Liver (tissue), 3 donors: ENCODE results near the gene TFB1M.
A peak's percentile ranks its signal among the peaks of the same experiment; 100 is the strongest.

Source experiments
- TAF1 ChIP-seq: conservative IDR thresholded peaks from 2 replicates; pipeline ENCODE4 v1.6.1; 2016; ENCODE audit warnings: antibody characterized with exemption, mild to moderate bottlenecking
- YY1 ChIP-seq: IDR thresholded peaks from 2 replicates; pipeline ENCODE4 v1.6.1; 2016; ENCODE audit warnings: antibody characterized with exemption, mild to moderate bottlenecking
- TF ChIP-seq, protein P1 (sequence below): fragments of 150-350 bp; IDR thresholded peaks from 2 replicates; pipeline ENCODE4 v1.5.1; 2017; ENCODE audit warnings: improper control_type of control experiment, low read depth, low read length; ENCODE audit not compliant: missing input control
- TF ChIP-seq, protein P2 (sequence below): IDR thresholded peaks from 2 replicates; pipeline ENCODE4 v1.6.1; 2016; ENCODE audit warnings: antibody characterized with exemption, mild to moderate bottlenecking
- donor health status: healthy.
- donor health status: healthy.

DNA sequence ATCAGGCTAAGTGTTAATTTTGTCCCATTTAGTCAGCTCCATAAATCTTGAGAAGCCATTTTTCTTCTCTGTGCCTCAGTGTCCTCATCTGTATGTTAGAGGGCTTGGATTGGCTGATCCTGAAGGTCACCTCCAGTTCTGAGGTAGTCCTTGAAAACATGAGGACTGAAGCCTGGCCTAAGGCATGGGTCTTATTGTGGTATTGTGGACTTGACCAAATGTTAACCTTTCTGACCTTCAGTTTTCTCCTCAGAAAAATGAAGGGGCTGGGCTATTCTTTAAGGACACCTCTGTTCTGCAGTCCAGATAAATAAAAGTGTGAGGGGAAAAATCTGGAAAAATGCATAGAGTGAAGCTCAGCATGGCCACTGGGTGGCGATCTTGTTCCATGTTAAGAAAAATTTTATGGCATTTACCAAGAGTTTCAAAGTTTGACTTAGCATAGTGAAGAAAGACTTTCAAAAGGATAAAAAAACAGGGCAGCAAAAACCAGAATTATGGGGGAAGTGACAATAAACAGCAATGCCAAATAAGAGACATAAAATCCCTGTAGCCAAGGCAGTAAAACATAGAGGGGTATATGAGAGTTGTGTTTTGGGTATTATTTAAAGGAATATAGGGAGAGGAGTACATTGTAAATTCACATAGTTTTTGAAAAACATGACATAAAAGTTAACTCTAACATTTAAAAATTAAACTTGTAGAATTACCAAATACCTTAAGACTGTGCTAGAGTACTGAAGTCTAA is 13.2 kb upstream of the TFB1M start:
- TF ChIP-seq, protein P1, sequence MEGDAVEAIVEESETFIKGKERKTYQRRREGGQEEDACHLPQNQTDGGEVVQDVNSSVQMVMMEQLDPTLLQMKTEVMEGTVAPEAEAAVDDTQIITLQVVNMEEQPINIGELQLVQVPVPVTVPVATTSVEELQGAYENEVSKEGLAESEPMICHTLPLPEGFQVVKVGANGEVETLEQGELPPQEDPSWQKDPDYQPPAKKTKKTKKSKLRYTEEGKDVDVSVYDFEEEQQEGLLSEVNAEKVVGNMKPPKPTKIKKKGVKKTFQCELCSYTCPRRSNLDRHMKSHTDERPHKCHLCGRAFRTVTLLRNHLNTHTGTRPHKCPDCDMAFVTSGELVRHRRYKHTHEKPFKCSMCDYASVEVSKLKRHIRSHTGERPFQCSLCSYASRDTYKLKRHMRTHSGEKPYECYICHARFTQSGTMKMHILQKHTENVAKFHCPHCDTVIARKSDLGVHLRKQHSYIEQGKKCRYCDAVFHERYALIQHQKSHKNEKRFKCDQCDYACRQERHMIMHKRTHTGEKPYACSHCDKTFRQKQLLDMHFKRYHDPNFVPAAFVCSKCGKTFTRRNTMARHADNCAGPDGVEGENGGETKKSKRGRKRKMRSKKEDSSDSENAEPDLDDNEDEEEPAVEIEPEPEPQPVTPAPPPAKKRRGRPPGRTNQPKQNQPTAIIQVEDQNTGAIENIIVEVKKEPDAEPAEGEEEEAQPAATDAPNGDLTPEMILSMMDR, result peak; percentile 88
- TF ChIP-seq YY1 (no peak), TAF1 (no peak)
- TF ChIP-seq, protein P2, sequence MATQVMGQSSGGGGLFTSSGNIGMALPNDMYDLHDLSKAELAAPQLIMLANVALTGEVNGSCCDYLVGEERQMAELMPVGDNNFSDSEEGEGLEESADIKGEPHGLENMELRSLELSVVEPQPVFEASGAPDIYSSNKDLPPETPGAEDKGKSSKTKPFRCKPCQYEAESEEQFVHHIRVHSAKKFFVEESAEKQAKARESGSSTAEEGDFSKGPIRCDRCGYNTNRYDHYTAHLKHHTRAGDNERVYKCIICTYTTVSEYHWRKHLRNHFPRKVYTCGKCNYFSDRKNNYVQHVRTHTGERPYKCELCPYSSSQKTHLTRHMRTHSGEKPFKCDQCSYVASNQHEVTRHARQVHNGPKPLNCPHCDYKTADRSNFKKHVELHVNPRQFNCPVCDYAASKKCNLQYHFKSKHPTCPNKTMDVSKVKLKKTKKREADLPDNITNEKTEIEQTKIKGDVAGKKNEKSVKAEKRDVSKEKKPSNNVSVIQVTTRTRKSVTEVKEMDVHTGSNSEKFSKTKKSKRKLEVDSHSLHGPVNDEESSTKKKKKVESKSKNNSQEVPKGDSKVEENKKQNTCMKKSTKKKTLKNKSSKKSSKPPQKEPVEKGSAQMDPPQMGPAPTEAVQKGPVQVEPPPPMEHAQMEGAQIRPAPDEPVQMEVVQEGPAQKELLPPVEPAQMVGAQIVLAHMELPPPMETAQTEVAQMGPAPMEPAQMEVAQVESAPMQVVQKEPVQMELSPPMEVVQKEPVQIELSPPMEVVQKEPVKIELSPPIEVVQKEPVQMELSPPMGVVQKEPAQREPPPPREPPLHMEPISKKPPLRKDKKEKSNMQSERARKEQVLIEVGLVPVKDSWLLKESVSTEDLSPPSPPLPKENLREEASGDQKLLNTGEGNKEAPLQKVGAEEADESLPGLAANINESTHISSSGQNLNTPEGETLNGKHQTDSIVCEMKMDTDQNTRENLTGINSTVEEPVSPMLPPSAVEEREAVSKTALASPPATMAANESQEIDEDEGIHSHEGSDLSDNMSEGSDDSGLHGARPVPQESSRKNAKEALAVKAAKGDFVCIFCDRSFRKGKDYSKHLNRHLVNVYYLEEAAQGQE, result no peak
